Measurements from ENCODE around the gene NFXL1.
A peak's percentile ranks its signal among the peaks of the same experiment; 100 is the strongest.

The NFXL1 gene

DNA sequence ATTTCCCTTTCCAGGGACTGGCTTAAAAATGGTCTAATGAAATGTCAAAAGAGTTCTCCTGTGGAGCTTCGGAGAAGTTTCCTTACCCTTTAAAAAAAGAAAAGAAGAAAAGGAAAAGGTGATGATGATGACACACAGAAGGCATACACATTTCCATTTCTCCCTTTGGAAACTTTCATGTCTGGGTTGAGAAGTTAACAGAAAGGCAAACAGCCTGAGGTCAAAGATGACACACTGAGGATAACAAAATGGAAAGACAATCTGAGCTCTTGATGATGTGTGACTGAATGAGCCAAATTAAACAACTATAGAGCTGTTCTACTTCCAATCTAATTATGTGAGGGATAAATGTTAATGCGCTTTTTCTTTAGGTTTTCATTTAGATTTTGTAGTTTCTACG lies 32.2 kb downstream of the NFXL1 start:
- DNase-seq = no peak

DNA sequence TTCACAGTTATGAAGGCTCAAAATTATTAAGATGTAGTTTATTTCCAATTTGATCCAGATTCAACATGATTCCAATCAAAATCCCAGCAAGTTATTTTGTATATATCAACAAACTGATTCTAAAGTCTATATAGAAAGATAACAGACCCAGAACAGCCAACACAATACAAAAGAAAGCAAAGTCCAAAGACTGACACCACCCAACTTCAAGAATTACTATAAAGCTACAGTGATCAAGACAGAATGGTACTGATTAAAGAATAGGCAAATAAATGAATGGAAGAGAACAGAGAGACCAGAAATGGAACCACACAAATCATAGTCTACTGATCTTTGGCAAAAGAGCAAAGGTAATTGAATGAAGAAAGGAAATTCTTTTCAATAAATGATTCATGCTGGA lies 34.9 kb downstream of the NFXL1 start:
- DNase-seq = no peak

DNA sequence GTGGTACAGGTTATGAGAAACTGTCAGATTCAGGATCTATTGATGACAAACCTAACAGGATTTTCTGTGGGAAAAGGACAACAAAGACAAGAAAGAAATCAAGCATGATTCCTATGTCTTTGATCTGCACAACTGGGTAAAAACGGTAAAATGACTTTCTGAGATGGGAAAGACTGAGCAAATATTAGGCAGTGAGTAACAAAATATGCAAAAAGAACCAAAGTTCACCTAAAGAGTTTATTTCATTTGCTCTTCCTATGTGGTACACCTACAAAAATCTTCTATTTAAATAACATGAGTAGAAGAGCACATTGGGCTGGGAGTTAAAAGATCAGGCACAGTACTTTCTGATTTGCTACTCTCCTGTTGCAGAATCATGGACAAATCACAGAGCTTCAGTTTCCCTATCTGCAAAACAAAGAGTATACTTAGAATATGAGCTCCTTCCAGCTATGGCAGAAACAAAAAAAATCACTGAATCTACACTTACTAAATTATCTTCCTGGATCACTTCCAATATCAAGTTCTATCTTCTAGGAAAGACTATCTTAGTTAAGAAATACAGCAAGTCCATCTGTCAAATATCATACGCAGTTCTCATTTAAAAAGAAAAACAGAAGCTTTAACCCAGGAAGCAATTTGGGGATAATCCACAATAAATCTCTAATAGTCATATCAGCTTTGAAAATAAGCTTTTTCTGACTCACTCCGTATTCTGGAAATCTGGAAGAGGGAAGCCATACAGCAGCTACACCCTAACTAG lies 37.4 kb downstream of the NFXL1 start:
- DNase-seq = no peak

DNA sequence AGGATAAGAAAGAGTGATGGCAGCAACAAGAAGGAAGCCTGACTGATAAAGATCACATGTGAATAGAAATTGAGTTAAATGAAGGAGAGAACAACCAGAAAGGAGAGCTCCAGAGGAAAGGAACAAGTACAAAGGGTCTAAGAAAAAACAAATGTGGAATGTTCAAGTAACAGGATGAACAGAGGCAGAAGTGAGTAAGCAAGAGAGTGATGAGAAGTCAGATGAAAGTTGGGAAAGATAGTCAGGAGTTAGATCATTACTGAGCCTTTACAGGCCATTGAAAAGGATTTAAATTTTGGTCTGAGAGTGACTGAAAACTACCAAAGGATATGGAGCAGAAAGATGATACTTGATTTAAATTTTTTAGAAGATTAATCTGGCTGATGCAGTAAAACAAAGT lies 38.1 kb downstream of the NFXL1 start:
- DNase-seq = no peak

DNA sequence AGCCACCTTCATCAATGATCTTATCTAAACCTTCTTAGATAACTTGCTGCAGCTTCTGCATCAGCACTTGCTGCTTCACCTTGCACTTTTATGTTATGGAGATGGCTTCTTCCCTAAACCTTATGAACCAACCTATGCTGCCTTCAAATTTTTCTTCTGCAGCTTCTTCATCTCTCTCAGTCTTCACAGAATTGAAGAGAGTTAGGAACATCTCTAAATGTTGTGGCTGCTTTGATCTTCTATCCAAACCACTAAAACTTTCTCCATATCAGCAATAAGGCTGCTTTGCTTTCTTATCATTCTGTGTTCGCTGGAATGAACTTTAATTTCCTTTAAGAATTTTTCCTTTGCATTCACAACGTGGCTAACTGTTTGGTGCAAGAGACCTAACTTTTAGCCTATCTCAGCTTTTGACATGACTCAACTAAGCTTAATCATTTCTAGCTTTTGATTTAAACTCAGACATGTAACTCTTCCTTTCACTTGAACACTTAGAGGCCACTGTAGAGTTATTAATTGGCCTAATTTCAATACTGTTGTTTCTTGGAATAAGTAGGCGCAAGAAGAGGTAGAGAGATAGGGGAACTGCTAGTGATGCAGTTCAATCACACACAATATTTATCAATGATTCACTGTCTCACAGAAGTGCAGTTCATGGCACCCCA lies 40.4 kb downstream of the NFXL1 start:
- no peak for DNase-seq

DNA sequence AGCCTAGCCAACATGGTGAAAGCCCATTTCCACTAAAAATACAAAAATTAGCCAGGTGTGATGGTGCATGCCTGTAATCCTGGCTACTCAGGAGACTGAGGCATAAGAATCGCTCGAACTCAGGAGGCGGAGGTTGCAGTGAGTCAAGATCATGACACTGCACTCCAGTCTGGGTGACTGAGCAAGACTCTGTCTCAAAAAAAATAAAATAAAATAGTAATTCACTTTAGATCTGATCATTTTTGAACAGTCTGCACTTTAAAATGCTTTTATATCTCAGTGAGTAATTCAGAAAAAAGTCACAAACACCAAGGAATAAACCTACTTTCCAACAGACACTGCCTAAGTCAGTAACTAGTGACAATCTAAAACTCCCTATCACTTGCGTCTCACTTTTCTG lies 50.9 kb downstream of the NFXL1 start:
- DNase-seq = no peak

DNA sequence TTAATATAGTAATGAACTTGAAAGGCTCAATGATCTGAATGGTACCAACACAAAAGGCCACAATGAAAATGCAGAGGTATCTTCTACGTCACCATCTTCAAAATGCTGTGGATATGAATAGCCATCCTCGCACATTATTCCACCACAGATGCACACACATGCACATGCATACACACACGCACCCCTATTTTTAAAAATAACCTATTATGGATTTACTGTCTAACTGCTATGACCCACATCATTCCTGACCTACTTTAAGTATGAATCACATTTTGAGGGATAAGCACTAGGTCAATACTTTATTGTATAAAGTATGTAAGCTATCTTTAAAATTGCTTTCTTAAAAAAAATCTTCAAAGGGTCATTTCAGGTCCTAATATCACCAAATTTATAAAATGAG lies 52.1 kb downstream of the NFXL1 start:
- DNase-seq = peak; percentile 83

DNA sequence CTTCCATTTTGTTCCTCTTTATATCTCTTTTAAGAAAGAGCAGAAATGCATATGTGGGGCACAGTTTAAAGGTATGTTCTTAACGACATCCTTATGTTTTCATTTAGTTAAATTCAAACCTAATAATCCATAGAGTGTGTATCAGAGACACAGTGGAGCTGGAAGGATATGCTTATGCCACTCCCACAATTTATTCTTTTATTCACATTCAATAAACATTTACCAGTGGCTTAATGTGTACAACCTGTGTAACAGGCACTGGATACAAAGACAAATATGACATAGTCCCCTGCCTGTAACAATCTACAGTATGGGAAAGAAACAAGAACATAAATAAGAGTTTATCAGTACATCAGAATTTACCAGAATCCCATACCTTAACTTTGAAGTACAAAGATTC lies 54.1 kb downstream of the NFXL1 start:
- DNase-seq = no peak

DNA sequence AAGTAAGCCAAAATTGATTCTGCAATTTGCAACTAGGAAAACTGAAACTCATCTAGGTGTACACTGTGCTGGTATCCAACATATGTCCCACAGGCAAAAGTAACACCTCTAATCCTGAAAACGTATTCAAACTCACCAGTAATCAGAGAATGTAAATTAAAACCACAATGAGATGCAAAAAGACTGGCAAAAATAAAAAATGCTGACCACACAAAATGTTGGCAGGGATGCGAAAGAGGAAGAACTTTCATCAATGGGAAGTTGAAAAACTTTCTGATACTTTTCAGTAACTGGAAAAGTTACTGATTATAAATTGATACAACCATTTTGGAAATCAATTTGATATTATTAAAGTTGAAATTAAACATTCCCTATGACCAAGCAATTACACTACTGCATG lies 56.4 kb downstream of the NFXL1 start:
- no peak for DNase-seq

DNA sequence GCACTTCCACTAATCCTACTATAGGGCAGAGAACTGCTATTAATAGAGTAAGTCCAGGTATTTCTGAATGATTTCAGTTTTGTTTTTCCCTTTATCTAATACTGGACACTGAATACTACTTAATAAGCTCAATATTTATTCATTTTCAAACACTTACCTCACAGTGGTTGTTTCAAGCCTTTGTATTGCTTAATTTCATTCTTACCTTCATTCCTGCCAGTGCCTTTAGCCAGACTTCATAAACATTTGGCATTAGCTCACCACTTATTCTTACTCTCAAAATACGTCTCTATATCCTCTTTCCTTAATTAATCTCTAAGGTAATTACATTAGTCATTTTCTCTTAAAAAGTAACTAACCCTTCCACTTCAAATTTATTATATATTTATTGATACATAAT lies 57.7 kb downstream of the NFXL1 start:
- no peak for DNase-seq

DNA sequence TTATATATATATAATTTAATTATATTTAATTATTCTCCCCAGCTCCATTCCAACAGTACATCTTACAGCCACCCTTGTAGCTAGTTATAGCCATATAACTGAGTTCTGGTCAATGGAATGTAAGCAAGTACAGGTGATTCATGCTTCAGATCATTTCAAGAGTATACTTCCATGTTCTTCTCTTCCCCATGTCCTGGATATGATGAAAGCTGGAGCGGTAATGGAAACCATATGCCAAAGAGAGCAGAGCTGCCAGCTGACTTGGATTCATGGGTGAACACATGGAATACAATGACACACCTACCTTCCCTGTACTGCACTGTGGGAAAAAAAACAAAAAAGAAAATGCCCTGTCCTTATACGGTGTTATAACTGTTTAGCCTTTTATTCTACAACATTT lies 59.0 kb downstream of the NFXL1 start:
- DNase-seq = peak; percentile 96

DNA sequence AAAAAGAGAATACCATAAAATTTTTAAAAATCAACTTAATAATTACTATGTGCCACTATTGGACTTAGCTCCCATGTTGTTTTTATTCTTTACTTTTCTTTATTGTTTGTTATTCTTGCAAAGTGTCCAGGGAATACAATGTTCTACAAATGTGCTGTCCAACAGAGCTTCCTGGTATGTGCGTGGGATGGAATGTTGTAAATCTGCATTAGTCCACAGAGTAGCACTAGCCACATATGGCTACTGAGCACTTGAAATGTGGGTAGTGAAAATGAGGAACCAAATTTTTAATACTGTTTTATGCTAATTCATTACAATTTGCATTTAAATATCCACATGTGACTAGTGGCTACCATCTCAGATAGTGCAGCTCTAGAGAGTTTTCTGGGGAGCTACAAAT lies 62.2 kb downstream of the NFXL1 start:
- peak; percentile 75 for DNase-seq

DNA sequence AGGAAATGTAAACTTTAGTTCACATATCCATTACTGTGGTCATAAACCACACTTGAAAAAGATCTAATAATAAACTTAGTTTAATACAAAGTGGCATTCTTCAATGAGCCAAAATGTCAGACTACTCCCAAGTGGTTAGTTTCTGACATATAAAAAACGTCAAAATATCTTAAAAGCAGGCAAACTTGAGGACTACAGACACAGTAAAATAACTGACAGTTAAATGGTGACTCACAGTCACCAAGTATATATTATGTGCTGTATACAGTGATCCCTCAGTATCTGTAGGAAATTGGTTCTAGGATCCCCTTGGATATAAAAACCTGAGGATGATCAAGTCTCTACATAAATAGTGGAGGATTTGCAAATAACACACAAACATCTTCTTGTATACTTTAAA lies 64.9 kb downstream of the NFXL1 start:
- DNase-seq = no peak

DNA sequence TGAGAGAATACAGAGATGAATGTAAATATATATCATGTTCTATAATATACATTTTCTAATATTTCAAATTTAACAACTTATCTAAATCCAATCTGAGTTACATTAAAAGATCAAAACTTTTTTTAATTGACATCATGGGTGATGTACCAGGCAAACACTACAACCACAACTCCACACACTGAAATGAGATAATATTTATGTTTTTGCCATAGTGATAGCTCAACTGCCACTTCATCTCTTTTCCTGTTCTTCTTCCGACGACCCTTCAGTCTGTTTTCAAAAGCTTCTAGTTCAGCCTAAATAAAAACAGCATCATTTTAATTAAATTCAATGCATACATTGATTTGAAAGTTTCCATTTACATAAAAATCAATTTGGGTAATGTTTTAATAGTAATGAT lies 66.3 kb downstream of the NFXL1 start:
- no peak for DNase-seq

DNA sequence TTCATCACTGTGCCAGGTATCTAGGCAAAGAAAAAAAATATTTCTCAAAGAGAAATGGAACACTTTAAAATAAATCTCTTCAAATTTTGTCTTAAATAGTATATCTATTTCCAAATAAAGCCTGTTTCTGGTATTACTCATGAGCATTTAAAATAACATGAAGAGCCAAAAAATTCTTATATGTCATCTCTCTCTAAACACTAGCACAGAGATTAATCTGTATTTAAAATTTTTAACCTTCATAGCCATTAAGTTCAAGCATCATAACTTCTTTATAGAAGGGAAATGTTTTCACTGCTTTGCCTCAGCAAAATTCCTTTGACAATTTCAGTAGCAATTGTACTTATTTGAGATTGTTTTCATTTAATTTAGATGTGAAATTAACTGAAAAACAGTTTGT lies 71.4 kb downstream of the NFXL1 start:
- no peak for DNase-seq

DNA sequence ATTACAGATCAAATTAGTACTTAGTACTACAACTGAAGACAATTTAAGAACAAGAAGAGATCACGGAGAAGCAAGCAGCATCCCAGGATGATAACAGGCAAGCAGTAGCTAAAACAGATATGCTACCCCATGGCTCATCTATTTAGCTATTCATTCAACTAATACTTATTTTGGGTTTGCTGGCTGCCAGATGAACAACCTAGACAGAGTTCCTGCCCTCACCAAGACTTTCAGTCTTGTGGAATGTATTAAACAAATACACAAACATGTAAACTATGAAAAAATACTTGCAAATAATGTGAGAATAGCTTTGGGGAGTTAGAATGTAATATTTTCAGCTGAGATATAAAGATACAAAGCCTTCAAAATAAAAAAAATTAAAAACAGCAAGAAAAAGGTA lies 74.1 kb downstream of the NFXL1 start:
- DNase-seq = no peak

DNA sequence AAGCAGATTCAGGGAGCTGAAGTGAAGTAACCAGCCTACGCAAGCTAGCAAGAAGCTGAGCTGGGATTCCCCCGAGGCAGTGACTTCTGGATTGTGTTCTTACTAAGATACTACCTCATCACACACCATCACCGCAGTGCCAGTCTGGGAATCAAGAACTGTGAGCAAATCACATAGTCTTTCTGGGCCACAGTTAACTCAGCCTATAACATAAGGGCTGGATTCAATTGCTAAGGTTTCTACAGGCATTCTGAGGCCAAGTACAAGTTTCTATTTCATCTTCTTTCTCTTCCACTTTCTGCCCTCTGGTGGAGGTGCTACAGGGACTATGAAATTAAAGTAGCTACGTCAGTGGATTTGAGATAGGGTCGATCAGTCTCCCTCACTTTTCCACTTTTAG lies 75.1 kb downstream of the NFXL1 start:
- DNase-seq = peak; percentile 36

DNA sequence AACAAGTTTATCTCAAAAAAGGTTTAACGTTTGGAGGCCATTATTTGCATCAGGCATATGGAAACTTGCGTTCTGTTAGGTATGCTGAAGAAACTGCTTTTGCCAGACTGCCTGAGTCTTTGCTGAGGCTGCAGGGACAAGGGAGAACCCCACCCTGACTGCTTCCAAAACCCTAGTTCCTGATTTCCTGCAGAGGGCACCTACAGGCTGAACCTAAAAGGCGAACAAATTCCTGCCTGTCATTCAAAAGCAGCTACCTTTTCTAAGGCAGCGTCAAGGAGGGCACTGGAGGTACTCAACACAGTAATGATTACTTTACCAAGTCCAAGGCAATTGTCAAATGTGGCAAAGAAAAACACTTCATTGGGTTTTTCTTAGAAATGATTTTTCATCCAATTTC lies 75.9 kb downstream of the NFXL1 start:
- DNase-seq = no peak

DNA sequence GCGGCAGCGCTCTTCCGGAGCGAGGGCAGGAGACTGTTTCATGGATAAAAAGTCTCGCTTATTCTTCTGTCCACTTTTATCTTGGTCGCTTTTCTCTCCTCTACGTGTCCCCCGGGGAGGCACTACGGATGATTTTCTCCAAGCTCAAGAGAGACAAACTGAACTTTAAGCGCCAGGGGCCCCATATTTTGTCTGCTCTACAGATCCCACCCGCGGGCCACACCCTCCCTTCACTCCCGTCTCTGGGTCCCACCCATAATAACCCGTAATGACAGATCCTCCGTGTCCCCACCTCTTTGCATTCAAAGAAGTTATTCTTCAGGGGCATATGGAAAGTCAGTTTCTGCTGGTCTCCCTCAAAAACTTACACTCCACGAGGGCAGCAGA lies 76.5 kb downstream of the NFXL1 start, which contains the start of gene CORIN:
Gene CORIN, minus strand, starts transcription at position 160 of the 387 bp plus-strand sequence. Its CDS starts 118 bp downstream, at position 42.
- no peak for DNase-seq

DNA sequence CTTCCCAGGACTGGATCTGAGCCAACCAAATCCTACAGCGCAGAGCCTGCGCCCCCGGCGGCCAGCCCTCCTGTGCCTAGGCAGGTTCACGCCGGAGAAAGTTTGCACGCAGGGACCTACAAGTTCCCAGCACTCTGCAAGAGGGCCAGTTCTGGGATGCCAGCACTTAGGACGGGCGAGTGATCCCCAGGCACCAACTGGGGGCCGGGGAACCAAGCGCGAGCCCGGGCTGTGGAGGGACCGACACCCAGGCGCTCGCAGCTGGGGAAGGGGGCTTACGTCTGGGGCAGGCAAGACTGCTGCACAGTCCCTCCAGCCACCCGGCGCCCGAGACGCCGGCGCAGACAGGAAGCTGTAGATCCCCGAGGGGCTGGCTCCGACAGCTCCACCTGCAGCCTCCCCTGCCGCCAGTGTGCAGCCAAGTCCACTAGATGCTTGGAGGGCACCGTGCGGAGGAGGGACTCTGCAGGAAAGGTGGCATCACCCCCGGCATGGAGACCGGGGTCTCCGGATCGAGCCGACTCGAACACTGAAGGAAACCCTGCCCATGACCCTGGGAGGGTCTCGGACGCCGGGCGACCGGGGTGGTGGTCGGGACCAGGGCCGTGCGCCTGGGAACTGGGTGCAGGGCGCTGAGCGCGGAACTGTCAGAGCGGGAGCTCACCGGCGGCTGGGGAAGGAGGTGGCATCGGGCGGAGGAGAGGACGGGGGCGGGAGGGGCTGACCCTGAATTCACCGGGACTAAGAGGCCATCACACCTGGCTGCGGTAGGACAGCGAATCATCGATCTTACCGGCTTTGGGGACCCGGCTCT lies 77.1 kb downstream of the NFXL1 start:
- no peak for DNase-seq

DNA sequence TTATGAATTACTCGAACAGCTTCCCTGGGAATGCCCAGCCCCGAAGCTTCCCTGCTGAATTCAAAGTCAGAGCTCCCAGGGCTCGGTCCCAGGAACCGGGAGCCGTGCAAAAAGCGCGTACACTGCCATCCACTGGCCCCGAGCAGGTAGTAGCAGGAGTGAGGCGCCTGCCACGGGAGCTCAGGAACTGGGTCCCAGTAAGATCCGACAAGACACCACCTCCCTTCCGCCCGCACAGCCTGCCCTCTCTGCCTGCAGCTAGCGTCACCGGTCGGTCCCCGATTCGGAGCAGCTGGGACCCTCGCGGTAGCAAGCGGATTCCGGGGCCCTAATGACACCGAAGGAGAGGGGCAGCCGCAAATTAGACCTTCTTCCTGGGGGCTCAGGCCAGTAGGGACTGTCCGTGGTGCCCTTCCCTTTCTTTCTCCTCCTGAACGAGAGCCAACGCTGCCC lies 77.7 kb downstream of the NFXL1 start:
- peak; percentile 85 for DNase-seq

DNA sequence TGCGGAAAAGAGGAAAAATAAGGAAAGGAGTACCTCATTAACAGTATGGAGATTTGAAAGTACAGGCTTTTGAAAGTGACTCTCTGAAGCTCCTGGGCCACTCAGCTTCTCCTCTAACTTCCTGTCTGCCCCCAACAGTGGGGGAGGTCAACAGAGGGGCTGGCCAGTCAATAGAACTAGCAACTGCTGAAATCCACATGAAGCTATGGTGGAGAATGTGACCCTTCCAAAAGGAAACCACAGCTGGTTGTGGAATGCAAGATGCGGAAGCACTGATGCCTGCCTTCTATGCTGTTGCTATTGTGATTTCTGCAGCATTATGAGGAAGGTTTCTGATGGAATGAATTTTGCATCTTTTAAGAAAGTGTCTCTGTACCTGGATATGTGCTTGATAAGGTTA lies 78.9 kb downstream of the NFXL1 start:
- peak; percentile 65 for DNase-seq

DNA sequence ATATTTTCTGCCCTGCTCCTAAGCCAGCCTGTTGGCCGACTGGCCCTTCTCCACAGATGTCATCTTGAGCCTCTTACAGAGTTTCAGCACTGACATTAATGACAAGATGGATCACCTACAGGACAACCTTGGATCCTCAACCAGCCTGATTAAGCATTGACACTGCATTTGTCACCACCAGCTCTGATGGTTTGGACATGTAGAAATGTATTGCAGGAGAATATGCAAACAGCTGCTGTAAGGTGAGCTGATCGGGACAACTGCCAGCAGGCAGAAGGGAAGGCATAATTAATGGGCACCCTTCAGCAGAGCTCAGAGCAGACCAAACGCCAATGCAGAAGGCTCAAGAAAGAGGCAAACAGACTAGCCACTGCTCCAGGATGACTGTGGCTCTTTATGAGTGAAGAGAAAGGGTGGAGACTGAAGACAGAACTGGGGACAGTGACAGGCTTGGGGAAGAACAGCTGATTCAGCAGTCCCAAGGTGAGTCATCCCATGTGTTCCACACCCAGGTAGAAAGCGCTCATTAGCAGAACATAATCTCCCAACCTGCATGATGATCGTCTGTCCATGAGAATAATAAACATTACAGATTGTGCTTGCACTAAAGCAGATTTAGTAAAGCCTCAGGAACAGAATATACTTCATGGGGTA lies 83.2 kb downstream of the NFXL1 start:
- DNase-seq = no peak

Measured in fibroblast of skin of abdomen (primary cell).